Measurements from ENCODE around the gene BAK1.
A peak's percentile ranks its signal among the peaks of the same experiment; 100 is the strongest.

The BAK1 gene

GRCh38 chr6:33579828-33580714 lies at the start of gene BAK1:
Gene BAK1, minus strand, starts transcription at chr6:33580276. Its CDS starts 2,672 bp downstream, at chr6:33577604.
- DNase-seq = peak; percentile 82 to 83

GRCh38 chr6:33628401-33628964 lies 48.4 kb upstream of the BAK1 start:
- DNase-seq = peak in 1 of 2 donors; percentile 24

DNA sequence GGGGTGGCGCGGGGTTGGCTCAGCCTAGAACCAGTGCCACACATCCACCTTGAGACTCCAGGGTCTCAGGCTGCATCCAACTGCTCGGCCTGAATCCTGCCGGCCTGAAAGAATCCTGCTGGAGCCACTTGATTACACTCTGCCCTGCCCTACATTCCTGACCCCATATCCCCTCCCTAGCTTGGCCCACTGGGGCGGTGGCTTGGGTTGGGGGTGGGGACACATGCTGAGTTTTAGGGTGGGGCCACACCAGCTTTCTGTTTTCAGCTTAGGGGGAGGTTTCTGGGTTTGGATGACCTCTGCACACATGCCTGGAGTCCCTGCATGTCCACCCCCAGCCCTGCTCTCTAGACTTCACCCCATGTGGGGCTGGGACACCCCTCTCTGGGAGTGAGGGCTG lies 47.8 kb upstream of the BAK1 start:
- no peak for DNase-seq

GRCh38 chr6:33624856-33625255 lies 44.8 kb upstream of the BAK1 start:
- no peak for DNase-seq

GRCh38 chr6:33623895-33624381 lies 43.9 kb upstream of the BAK1 start:
- DNase-seq = no peak

GRCh38 chr6:33622456-33623431 lies 42.7 kb upstream of the BAK1 start:
- DNase-seq = peak in 1 of 2 donors; percentile 20

GRCh38 chr6:33621711-33622388 lies 41.8 kb upstream of the BAK1 start:
- no peak for DNase-seq

GRCh38 chr6:33620856-33621710 lies 41.0 kb upstream of the BAK1 start, which contains the start of gene ITPR3:
Gene ITPR3, plus strand, starts transcription at chr6:33621322. Its CDS starts 281 bp downstream, at chr6:33621603.
- DNase-seq = peak in 1 of 2 donors; percentile 25

- peak; percentile 27 to 41 for DNase-seq
Observed at GRCh38 chr6:33620158-33620855, 40.2 kb upstream of the BAK1 start.

GRCh38 chr6:33619166-33619840 lies 39.2 kb upstream of the BAK1 start:
- DNase-seq = peak; percentile 44 to 62

DNA sequence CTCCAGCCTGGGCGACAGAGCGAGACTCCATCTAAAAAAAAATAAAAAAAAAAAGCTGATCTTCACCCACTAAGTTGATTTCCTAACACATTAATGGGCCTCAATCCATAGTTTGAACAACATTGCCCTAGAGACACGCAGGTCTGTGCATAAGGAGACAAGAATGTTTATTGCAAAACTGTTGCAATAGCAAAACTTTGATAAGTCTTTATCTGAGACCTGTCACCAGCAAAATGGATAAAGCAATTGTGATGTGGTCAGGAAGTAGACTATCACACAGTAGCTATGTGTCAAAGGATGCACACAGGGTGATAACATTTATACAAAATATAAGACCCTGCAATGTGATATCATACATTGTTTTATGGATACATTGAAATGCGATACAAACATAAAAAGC lies 36.8 kb upstream of the BAK1 start:
- no peak for DNase-seq

- no peak for DNase-seq
Observed at GRCh38 chr6:33616113-33616512, 36.0 kb upstream of the BAK1 start.

- DNase-seq = no peak
Observed at GRCh38 chr6:33613795-33614168, 33.7 kb upstream of the BAK1 start.

GRCh38 chr6:33613146-33613794 lies 33.2 kb upstream of the BAK1 start:
- no peak for DNase-seq

DNA sequence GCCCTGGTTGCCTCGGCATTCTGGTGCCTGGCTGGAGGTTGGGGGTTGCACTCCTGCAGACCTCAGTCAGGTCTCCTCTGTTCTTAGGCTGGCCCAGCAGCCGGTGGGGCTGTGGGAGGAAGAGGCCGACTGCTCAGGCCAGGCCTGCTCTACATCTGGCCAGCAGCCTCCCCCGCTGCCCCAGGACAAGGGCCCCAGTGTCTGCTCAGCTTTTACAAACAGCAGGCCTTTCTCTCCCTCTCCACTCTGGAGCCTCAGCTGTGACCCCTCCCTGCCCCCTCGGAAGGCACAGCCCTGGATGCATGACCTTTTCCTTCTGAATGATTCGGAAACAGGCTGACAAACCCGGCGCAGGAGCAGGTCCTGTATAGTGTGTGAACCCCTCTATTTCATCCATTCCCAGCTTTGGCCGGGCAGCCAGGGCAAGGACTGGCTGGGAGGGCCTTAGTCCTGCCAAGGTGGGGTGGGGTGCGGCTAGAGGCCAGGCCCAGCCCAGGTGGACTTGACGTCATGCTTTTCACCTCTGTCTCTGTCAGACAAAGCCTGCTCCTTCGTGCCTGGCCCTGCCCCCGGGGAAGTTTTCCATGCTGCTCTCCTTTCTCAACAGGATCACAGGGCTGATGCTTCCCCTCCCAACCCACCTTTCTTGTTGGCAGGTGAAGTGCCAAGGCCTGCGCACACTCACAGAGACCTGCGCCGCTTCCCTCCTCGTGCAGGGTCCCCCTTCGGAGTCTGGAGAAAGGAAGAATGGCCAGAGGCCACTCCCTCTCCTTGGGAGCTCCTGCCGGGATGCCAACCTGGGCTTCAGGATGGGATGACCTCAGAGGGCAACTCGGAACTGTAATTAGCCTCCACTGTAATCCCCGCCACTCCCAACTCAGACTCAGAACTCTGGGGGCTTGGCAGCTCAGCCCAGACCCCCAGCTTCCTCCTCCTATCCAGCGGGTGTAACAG lies 31.0 kb upstream of the BAK1 start:
- no peak for DNase-seq

GRCh38 chr6:33610067-33610466 lies 30.0 kb upstream of the BAK1 start:
- DNase-seq = no peak

- no peak for DNase-seq
Observed at GRCh38 chr6:33609528-33609927, 29.5 kb upstream of the BAK1 start.

- DNase-seq = no peak
Observed at GRCh38 chr6:33609019-33609418, 28.9 kb upstream of the BAK1 start.
